C1 segment of cervical spinal cord (tissue), 14 donors: ENCODE results near the gene ZP2.

Experiments
- DNase-seq, 14 donors: peaks; one replicate each; lab custom pipeline; 2025; lab: John Stamatoyannopoulos, UW

Gene ZP2

DNA sequence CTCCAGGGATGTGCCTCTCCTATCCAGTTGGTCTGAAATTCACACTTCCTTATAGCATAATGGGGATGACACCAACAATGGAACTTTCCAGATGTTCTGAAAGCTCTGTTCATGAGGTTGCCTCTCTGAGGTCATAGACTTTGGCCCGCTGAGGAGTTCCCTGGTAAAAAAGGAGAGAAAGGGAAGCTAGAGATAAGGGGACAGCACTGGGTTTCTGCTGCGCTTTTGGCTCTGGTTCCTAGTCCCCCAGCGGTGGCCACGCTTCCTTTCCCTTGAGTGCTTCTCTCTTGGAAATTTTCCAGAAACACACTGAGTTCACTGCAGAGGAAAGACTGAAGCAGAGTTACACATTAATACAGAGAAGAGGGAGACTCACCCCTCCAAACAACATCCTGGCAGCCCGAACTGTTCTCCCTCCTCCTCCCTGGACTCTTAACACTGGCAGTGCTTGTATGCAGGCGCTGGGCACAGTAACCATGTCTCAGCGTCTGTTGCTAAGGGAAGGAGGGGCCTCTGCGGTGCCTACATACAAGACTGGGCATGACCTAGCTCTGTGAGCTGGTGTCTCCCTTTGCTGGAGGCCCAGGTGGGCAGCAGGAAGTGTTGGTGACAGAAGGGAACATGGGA is 60.9 kb downstream of the ZP2 start, which contains the start of gene DNAH3:
Gene DNAH3 (minus strand): TSS at position 472 of the 627 bp plus-strand sequence. CDS start 527 bp downstream, outside the sequence.
- DNase-seq, result no peak
